HTERT RPE-1 (cell line): ENCODE results near the gene DBN1.

ENCODE experiments used
- in situ Hi-C: fragments of 300-500 bp; cut with MboI; formaldehyde crosslinking; loops from 4 replicates; pipeline ENCODE4 v1.14.3; 2020; ENCODE audit warnings: low sequenced_read_pairs

DBN1 gene

DNA sequence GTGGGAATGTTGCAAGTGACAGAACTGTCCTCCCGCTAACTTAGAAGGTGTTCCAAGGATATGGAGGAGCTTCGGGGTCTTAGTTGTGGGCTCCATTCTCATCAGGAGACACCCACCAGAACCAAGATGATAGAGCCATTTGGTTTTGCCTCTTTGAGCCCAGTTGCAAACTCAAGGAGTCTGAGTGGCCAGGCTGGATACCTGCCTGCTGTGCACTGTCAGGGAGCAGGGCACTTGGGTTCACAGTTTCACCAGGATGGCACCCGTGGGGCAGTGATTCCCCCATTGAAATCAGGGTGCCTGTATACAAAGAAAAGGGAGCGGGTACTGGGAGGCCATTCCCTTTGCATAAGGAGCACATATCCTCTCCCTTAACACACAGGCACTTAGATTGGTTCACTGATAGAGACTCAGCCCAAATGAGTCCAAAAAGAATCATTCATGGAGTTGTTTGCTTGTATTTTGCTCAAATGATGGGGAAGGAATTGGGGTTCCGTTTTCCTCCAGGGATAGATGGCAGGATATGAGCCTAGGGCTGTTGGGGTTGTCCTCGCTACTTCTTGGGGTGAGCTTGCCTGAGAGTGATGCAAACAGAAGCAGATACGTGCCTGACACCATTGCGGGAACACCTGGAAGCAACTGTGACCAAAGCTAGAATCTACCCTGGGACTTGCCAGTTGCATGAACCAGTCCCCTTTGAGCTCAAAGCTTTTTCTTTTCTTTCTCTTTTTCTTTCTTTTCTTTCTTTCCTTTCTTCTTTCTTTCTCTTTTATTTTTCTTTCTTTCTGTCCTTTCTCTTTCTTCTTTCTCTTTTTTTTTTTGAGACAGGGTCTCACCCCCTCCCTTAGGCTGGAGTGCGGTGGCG is 28.1 kb downstream of the DBN1 start:
- in situ Hi-C loops, result no loop called here

GRCh38 chr5:177444106-177445051 is 29.1 kb downstream of the DBN1 start:
- in situ Hi-C loops, result no loop called here

DNA sequence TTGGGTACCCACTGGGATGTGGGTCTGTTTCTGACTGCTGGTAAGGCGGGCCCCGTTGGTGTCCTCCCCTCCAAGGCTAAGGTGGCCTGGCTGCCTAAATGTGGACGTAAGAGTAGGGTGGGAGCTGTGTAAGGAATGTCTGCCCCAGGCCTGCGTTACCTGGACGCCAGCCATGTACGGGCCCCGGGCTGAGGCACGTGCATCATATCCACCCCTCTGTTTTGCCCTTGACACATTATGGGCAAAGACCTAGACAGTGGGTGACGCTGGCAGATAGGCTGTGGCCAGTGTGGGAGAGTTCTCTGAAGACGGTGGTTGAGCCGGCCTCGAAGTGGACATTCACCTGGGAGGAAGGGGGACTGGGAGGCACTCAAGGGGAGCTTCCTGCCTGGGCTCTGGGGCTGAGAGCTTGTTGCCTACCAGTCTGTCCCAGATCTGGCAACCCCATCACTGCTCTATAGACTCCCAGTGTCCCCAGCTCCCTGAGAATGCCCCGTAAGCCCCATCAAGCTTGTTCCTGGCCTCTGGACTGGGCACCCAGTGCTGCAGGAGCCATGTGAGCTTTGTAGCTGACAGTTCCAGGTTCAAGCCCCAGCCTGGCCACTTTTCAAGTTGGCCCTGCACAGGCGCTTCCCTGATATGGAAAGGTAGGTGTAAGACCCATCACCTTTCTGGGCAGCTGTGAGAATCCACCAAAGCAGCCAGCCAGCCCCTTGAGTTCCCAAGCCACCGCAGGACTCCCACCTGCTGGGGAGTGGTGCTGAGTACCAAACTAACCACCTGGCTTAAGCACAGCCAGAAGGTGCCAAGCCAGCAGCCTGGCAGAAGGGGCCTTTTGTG is 30.1 kb downstream of the DBN1 start:
- in situ Hi-C loops, result no loop called here

DNA sequence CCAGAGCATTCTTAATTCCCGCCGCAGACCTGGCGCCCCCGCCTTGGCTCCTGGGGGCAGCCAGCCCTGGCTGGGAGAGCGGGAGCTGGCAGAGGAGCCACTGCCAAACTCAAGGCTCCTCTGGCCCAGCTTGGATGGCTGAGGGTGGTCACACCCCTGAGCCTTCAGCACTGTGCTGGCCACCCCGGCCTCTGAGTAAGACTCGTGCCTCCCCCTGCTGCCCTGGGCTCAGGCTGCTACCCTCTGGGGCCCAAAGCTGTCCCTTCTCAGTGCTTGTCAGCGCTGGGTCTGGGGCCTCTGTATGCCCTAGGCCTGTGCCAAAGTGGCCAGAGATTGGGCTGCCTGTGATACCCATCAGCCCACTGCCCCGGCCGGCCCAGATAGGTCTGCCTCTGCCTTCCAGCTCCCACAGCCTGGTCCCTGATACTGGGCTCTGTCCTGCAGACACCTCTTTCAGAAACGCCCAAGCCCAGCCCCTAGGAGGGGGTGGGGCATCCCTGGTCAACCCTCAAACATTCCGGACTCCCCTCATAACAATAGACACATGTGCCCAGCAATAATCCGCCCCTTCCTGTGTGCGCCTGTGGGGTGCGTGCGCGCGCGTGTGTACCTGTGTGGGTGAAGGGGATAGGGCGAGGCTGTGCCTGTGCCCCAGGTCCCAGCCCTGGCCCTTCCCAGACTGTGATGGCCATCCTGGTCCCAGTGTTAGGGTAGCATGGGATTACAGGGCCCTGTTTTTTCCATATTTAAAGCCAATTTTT is 31.2 kb downstream of the DBN1 start:
- in situ Hi-C loops, result no loop called here

DNA sequence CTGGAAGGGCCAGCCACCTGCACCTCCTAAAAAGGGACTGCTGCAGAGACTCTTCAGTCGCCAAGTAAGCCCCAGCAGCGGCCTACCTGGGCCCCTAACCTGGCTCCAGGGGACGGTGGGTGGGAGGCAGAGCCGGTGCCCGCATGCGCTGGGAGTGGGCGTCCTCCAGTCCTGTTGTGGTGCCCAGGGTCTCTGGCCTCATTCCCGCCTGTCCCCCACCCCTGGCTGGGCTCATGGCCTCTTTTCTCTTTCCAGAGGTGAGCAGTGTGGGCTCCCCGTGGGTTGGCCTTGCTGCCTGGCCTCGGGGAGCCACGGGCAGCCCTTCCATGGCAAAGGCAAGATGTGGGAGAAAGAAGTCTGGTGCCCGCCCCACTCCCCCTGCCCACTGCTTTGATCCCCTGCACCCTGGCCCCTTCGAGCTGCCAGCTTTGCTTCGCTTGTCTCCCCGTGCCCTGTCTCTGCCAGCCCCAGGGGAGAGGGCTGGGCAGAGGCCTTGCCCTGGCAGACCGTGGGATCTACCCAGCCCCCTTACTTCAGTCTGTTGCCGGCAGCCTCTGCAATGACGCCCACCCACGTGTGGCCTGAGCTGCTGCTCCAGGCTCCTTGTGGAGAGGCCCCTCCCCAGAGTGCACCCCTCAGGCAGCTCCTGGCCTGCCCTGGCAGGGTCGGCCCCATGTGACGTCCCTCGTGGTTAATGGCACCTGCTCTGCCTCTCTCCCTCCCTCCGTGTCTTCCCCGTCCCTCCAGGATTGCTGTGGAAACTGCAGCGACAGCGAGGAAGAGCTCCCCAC is 32.2 kb downstream of the DBN1 start:
- in situ Hi-C loops, result no loop called here

- in situ Hi-C loops, result no loop called here
Measured at GRCh38 chr5:177440211-177440989, 33.0 kb downstream of the DBN1 start.

GRCh38 chr5:177439518-177440053 is 33.8 kb downstream of the DBN1 start:
- in situ Hi-C loops, result no loop called here

DNA sequence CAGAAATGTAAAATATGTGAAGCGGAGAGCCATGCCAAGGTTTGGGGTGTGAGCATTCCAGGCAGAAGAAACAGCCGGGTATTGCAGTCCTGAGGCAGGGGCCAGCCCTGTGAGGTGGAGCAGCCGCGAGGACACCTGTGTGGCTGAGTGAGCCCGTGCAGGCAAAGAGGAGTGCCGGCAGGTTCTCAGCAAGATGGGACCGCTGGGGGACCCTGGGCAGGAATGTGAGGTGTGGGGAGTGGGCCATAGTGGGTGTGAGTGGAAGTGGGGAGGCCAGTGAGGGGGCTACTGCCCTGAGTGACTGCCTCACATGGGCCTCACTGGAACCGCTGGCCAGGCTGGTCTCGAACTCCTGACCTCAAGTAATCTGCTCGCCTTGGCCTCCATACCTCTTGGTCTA is 35.0 kb downstream of the DBN1 start:
- in situ Hi-C loops, result no loop called here

DNA sequence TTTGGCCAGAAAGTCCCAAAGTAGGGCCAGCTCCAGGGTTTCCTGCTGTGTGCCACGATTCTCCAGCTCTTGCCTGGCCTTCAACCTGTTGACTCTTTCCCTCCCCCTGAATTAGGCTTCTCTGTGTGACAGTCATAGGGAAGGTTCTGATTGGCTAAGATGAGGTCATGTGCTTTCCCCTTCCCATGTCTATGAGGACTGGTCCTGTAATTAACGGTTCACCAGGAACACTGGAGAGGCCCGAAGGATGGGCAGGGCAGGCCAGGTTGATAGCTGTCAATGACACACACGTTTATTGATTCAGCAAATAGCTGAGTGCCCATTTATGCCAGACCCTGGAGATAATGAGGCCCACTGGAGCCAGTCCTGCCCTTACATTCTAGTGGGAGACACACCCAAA is 35.8 kb downstream of the DBN1 start:
- in situ Hi-C loops, result no loop called here

DNA sequence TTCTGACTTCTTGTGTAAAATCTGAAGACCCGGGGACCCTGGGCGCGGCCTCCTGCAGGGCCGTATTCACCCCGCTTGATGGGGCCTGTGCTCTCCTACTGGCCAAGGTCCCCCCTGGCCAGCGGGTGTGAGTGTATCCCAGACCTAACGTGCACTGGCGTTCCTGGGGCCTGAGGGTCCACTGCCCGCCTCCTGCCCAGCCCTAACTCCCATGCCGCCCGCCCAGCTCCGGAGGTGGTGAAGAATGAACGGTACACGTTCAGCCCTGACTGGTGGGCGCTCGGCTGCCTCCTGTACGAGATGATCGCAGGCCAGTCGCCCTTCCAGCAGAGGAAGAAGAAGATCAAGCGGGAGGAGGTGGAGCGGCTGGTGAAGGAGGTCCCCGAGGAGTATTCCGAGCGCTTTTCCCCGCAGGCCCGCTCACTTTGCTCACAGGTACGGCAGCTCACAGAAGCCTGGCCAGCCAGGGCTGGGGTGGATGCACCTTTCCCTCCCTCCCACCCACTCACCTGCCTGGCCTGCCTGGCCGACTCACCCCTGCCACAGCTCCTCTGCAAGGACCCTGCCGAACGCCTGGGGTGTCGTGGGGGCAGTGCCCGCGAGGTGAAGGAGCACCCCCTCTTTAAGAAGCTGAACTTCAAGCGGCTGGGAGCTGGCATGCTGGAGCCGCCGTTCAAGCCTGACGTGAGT is 37.4 kb downstream of the DBN1 start:
- in situ Hi-C loops, result no loop called here

- in situ Hi-C loops, result no loop called here
Measured at GRCh38 chr5:177434942-177435738, 38.3 kb downstream of the DBN1 start.

- in situ Hi-C loops, result no loop called here
Measured at GRCh38 chr5:177434437-177434836, 39.0 kb downstream of the DBN1 start.

DNA sequence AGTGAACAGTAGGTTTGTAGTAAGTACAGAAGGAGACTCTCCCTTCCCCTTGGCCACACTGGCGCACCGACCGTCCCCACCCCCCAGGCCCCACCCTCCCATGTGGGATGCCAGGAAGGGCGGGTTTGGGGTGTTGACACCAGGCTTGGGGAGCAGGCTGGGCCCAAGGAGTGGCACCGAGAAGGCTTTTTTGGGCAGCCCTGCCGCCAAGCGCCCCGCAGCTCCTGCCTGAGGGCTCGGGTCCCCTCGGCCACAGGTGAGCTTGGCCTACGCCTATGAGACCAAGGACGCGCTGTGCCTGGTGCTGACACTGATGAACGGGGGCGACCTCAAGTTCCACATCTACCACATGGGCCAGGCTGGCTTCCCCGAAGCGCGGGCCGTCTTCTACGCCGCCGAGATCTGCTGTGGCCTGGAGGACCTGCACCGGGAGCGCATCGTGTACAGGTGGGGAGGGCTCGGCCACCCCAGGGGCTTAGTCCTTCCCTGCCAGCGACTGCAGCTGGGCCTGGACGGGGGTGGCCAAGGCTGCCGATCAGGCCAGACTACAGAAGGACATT is 39.7 kb downstream of the DBN1 start:
- in situ Hi-C loops, result no loop called here

- in situ Hi-C loops, result no loop called here
Measured at GRCh38 chr5:177432839-177433657, 40.4 kb downstream of the DBN1 start.

- in situ Hi-C loops, result no loop called here
Measured at GRCh38 chr5:177432143-177432838, 41.1 kb downstream of the DBN1 start.
